Kidney (tissue), 14 donors: ENCODE data around the gene MCRIP1. TPM values are rescaled to one million over a fixed set of nuclear protein-coding genes. Genes with fewer than 3 reads are reported as not detected.

ENCODE experiments used
- DNase-seq, 5 donors: peaks; one replicate each; pipeline ENCODE4 v3.0.0-alpha.2; 2013 to 2020
- FAIRE-seq: peaks from 2 replicates; lab custom pipeline; 2012; peaks lifted over from hg19 to GRCh38; lab: Jason Lieb, UNC
- H3K27ac ChIP-seq, 2 donors: one replicate each; pipeline ENCODE4 v1.7.0; 2013; ENCODE audit warnings: low read depth in 2 of 2, low read length in 2 of 2, inconsistent platforms in 1 of 2
- H3K27me3 ChIP-seq: one replicate; pipeline ENCODE4 v1.7.1; 2013; ENCODE audit warnings: low read length, inconsistent platforms; ENCODE audit not compliant: control insufficient read depth, insufficient read depth
- H3K36me3 ChIP-seq, 3 donors: one replicate each; pipeline versions ENCODE4 v1.7.0 to v1.7.1; 2013; ENCODE audit warnings: low read length in 3 of 3, control low read depth in 1 of 3, inconsistent platforms in 1 of 3; ENCODE audit not compliant: insufficient read depth in 3 of 3, control insufficient read depth in 2 of 3
- H3K4me1 ChIP-seq, 3 donors: one replicate each; pipeline versions ENCODE4 v1.7.0 to v1.7.1; 2013; ENCODE audit warnings: low read length in 3 of 3, inconsistent platforms in 1 of 3, low read depth in 1 of 3; ENCODE audit not compliant: control insufficient read depth in 2 of 3, insufficient read depth in 2 of 3
- H3K4me3 ChIP-seq, 3 donors: one replicate each; pipeline versions ENCODE4 v1.7.0 to v1.8.1; 2013; ENCODE audit warnings: low read length in 3 of 3, control low read depth in 1 of 3, inconsistent platforms in 1 of 3
- H3K9ac ChIP-seq, 3 donors: one replicate each; pipeline versions ENCODE4 v1.7.0 to v1.7.1; 2013; ENCODE audit warnings: low read length in 3 of 3, control low read depth in 1 of 3, inconsistent platforms in 1 of 3
- H3K9me3 ChIP-seq, 3 donors: one replicate each; pipeline versions ENCODE4 v1.7.0 to v1.7.1; 2013; ENCODE audit warnings: low read length in 3 of 3, control low read depth in 1 of 3, inconsistent platforms in 1 of 3; ENCODE audit not compliant: control insufficient read depth in 2 of 3, insufficient read depth in 1 of 3
- intact Hi-C: fragments of 100-400 bp; cut with DNase I; formaldehyde crosslinking; loops from one replicate; pipeline ENCODE4 v1.11.1; 2022
- polyA plus RNA-seq: library from polyadenylated mRNA; stranded (reverse); fragments of 350-450 nt; fragmentation: Illumina TruSeq; extraction: RNeasy Lipid Tissue Mini Kit (QIAGEN cat#74804); gene quantifications from one replicate; pipeline ENCODE4 v1.2.3, GENCODE V29; 2014; ENCODE audit warnings: low read depth, low replicate concordance; ENCODE audit not compliant: insufficient read depth
- total RNA-seq: library from RNA; stranded (reverse); fragmentation: NEBNext Ultra II Directional; extraction: Animal tissue kit (Norgen Biotek cat#: 25700); gene quantifications from one replicate; pipeline ENCODE4 v1.2.1, GENCODE V29; 2021
- TF ChIP-seq, protein P1 (sequence below): IDR thresholded peaks from 3 replicates; pipeline ENCODE4 v1.5.1; 2012; ENCODE audit warnings: mild to moderate bottlenecking, moderate library complexity, borderline replicate concordance; ENCODE audit not compliant: insufficient read depth; ENCODE audit errors: extremely low read depth
- donor health status: control.
- donor health status: control.
- donor health status: control.
- donor health status: control.
- donor health status: control.
- donor health status: DM: yes; HTN: yes; CAD: no.
- donor health status: Normal renal cell carcinoma (clear cell type).

Gene MCRIP1
- total and polyA plus RNA-seq, 2 donors from 2014 or later: 88.3 to 151 TPM

DNA sequence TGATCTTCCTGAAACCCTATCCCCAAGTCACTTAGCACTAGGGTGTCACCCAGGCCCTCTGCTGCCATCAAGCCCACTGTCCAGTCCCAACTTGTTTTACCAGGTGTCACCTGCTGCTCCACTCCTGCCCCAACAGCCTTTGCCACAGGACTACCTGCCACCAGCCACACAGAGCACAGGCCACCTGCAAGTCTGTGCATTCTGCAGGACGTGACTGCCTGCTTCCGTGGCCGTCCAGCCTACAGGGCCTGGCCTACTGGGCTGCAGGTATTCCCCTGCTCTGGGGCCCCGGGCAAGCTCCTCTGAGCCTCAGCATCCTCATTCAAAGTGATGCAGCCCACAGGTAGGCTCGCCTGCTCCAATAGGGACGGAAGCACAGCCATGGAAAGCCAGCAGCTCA lies 3.2 kb downstream of the MCRIP1 start:
- Histone ChIP-seq H3K27me3 (no peaks in the 10 kb centered on the region), H3K36me3 (no peaks in the 10 kb centered on the region), H3K9me3 (no peaks in the 10 kb centered on the region), H3K4me3 (no peak overlapping the region), H3K4me1 (peaks cover 0 to 19% (median 4%) of the 10 kb centered on the region in 3 donors), H3K9ac (no peak overlapping the region), H3K27ac (no peak overlapping the region)
- TF ChIP-seq, protein P1, sequence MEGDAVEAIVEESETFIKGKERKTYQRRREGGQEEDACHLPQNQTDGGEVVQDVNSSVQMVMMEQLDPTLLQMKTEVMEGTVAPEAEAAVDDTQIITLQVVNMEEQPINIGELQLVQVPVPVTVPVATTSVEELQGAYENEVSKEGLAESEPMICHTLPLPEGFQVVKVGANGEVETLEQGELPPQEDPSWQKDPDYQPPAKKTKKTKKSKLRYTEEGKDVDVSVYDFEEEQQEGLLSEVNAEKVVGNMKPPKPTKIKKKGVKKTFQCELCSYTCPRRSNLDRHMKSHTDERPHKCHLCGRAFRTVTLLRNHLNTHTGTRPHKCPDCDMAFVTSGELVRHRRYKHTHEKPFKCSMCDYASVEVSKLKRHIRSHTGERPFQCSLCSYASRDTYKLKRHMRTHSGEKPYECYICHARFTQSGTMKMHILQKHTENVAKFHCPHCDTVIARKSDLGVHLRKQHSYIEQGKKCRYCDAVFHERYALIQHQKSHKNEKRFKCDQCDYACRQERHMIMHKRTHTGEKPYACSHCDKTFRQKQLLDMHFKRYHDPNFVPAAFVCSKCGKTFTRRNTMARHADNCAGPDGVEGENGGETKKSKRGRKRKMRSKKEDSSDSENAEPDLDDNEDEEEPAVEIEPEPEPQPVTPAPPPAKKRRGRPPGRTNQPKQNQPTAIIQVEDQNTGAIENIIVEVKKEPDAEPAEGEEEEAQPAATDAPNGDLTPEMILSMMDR: no peak
- FAIRE-seq (no peak), DNase-seq (no peak)
- intact Hi-C loops: no loop called here

DNA sequence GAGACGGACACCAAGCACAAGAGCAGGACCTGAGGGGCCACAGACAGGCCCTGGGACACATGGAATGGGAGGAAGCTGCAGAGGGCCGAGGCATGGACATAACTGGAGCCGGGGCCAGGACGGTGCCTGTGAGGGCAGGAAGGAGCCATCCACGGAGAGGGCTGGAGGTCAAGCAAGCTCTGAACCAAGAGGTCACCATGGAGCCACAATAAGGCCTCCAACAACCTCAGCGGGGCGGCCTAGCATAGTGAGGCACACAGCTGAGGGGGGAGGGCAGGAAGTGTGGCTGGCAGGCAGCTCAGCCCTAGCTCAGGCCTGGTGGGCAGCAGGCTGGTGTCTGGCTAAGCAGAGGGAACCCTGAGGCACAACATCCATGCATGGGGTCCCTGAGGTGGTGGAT lies 4.4 kb downstream of the MCRIP1 start:
- Histone ChIP-seq H3K4me1 (peaks cover 0 to 17% (median 4%) of the 10 kb centered on the region in 3 donors), H3K4me3 (no peak overlapping the region), H3K36me3 (no peaks in the 10 kb centered on the region), H3K9ac (no peak overlapping the region), H3K9me3 (no peaks in the 10 kb centered on the region), H3K27ac (no peak overlapping the region), H3K27me3 (no peaks in the 10 kb centered on the region)
- FAIRE-seq (no peak), DNase-seq (no peak)
- intact Hi-C loops: no loop called here
- TF ChIP-seq, protein P1: no peak

DNA sequence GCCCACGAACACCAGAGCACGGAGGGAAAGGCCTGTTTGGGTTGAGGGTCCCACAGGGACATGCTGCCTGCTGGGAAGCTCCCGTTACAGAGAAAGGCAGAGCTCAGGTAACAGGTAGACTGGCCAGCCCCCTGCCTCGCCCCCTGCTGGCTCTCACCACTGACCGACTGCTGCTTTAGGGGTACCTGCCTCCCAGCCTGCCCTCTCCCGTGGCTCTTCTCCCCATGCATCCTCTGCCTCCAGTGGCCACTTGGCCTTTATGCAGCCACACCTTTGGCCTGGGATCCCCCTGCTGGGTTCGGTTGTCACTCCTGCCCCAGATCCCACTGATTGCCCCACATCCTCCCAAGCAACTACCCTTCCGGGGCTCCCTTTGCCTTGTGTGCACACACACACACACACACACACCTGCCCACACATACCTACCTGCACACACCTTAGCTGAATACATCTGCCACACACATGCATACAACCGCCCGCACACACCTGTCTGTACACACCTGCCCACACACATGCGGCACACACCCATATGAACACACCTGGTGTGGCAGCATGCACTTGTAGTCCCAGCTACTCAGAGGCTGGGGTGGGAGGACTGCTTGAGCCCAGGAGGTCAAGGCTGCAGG lies 7.1 kb downstream of the MCRIP1 start:
- H3K4me3 ChIP-seq: no peak overlapping the region
- H3K36me3 ChIP-seq: no peaks in the 10 kb centered on the region
- DNase-seq: no peak
- TF ChIP-seq, protein P1: no peak
- H3K27ac ChIP-seq: no peak overlapping the region
- no peak for FAIRE-seq
- no peak overlapping the region for H3K9ac ChIP-seq
- intact Hi-C loops: no loop called here
- H3K4me1 ChIP-seq: peaks cover 0 to 20% (median 0%) of the 10 kb centered on the region in 3 donors
- no peaks in the 10 kb centered on the region for H3K27me3 ChIP-seq
- no peaks in the 10 kb centered on the region for H3K9me3 ChIP-seq

DNA sequence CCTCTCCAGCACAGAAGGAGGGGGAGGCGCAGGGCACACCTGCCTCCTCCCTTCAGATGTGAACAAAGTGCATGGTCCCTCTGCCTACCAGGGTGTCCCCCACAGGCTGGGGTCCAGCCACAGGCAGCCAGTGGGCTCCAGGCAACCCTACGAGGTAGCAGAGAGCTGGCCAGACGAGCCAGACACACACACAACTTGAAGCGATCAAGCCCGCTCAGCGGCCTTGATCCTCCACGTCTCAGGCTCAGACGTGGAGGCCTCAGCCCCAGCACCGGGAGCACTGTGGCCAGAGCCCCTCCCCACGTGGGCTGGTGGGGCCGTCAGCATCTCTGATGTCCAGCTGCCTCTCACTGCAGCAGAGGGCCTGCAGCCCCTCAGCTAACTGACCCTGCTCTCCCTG lies 8.5 kb downstream of the MCRIP1 start:
- Histone ChIP-seq H3K9ac (no peak overlapping the region), H3K27ac (no peak overlapping the region), H3K4me1 (peaks cover 0 to 20% (median 0%) of the 10 kb centered on the region in 3 donors), H3K4me3 (no peak overlapping the region), H3K27me3 (no peaks in the 10 kb centered on the region), H3K36me3 (no peaks in the 10 kb centered on the region), H3K9me3 (no peaks in the 10 kb centered on the region)
- no peak for DNase-seq
- TF ChIP-seq, protein P1: no peak
- FAIRE-seq: no peak
- intact Hi-C loops: no loop called here
